NCI-H187 (cell line): ENCODE measurements around the gene C9orf43.
A peak's percentile ranks its signal among the peaks of the same experiment; 100 is the strongest.
"Not testable (repeated sequence)": the region's sequence is repeated elsewhere in the genome, so short reads cannot be mapped to it uniquely, and the experiment has no call there.

ENCODE experiments used
- DNase-seq, 2 experiments: peaks; one replicate each; lab custom pipeline; 2025; lab: John Stamatoyannopoulos, UW

The C9orf43 gene

GRCh38 chr9:113410207-113410864 is at the start of gene C9orf43, which contains the start of gene POLE3:
C9orf43 (plus strand) TSS chr9:113410747; CDS start chr9:113413494, 2,747 bp downstream.
POLE3 (minus strand) TSS chr9:113410675; CDS start chr9:113410293, 382 bp downstream.
- DNase-seq = peak; percentile 77 to 86

- no peak for DNase-seq
Measured at GRCh38 chr9:113361304-113362018, 49.1 kb upstream of the C9orf43 start.

GRCh38 chr9:113363336-113363735 is 47.2 kb upstream of the C9orf43 start:
- no peak for DNase-seq

GRCh38 chr9:113364951-113365350 is 45.6 kb upstream of the C9orf43 start:
- no peak for DNase-seq

GRCh38 chr9:113365652-113366051 is 44.9 kb upstream of the C9orf43 start:
- DNase-seq = not testable (repeated sequence)

GRCh38 chr9:113368348-113368981 is 42.1 kb upstream of the C9orf43 start:
- DNase-seq = no peak

- DNase-seq = no peak
Measured at GRCh38 chr9:113368982-113369854, 41.3 kb upstream of the C9orf43 start.

GRCh38 chr9:113369855-113370140 is 40.7 kb upstream of the C9orf43 start:
- DNase-seq = no peak

GRCh38 chr9:113370806-113371325 is 39.7 kb upstream of the C9orf43 start:
- DNase-seq = no peak

GRCh38 chr9:113372059-113372458 is 38.5 kb upstream of the C9orf43 start:
- no peak for DNase-seq

GRCh38 chr9:113373256-113373655 is 37.3 kb upstream of the C9orf43 start:
- no peak for DNase-seq

GRCh38 chr9:113373676-113374392 is 36.7 kb upstream of the C9orf43 start:
- DNase-seq = no peak

- DNase-seq = no peak
Measured at GRCh38 chr9:113375057-113376023, 35.2 kb upstream of the C9orf43 start.

- peak; percentile 18 to 45 for DNase-seq
Measured at GRCh38 chr9:113376634-113377567, 33.6 kb upstream of the C9orf43 start, which contains the start of gene HDHD3. HDHD3 (minus strand) TSS chr9:113376986; CDS start chr9:113374354, 2,632 bp downstream.

GRCh38 chr9:113379094-113379828 is 31.3 kb upstream of the C9orf43 start:
- DNase-seq = not testable (repeated sequence)

GRCh38 chr9:113379829-113380210 is 30.7 kb upstream of the C9orf43 start:
- not testable (repeated sequence) for DNase-seq

GRCh38 chr9:113380869-113381378 is 29.6 kb upstream of the C9orf43 start:
- DNase-seq = no peak

- not testable (repeated sequence) for DNase-seq
Measured at GRCh38 chr9:113381441-113381840, 29.1 kb upstream of the C9orf43 start.
